NCI-H2227 treated with DMSO at 0.1 percent for 48 hours (cell line): ENCODE results near the gene P2RY6.

Source experiments
- DNase-seq: peaks from one replicate; lab custom pipeline; 2025; lab: John Stamatoyannopoulos, UW

Gene P2RY6

GRCh38 chr11:73316422-73316821 is 44.3 kb downstream of the P2RY6 start:
- DNase-seq = no peak

DNA sequence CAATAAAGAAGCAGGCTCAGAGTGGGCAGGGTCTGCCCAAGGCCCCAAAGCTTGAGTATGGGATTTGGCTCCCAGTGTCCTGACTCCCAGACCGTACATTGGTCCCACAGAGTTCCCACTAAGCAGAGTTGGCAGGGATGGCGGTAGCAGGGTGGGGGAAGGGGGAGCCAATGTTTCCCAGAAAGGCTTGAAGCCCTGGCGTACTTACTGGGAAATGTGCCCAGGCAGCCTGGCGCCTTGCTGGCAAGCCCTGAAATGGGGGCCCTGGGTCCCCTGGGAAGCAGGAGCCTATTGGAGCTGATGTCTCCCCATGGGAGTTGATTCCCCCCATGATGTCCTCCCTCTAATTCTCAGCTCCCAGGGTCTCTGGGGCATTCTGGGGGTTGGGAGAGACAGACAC is 45.2 kb downstream of the P2RY6 start:
- DNase-seq = no peak

- DNase-seq = no peak
Measured at GRCh38 chr11:73317803-73318202, 45.7 kb downstream of the P2RY6 start.

DNA sequence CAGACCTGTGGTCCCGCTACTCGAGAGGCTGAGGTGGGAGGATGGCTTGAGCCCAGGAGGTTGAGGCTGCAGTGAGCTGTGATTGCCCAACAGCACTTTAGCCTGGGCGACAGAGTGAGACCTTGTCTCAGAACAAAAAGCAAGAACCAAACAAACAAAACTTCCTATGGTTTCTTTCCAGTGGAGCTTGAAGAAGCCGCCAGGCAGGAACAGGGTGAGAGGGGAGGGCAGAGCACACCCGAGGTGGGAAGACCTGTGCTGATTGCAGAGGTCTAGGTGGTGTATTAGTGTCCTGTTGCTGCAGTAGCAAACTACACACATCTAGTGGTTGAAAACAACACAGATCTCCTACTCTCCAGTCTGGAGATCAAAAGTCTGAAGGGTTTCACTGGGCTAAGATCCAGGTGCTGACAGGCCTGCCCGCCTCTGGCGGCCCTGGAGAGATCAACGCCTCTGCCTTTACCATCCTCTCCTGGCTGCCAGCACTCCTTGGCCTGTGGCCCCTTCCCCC is 46.4 kb downstream of the P2RY6 start:
- DNase-seq = no peak

DNA sequence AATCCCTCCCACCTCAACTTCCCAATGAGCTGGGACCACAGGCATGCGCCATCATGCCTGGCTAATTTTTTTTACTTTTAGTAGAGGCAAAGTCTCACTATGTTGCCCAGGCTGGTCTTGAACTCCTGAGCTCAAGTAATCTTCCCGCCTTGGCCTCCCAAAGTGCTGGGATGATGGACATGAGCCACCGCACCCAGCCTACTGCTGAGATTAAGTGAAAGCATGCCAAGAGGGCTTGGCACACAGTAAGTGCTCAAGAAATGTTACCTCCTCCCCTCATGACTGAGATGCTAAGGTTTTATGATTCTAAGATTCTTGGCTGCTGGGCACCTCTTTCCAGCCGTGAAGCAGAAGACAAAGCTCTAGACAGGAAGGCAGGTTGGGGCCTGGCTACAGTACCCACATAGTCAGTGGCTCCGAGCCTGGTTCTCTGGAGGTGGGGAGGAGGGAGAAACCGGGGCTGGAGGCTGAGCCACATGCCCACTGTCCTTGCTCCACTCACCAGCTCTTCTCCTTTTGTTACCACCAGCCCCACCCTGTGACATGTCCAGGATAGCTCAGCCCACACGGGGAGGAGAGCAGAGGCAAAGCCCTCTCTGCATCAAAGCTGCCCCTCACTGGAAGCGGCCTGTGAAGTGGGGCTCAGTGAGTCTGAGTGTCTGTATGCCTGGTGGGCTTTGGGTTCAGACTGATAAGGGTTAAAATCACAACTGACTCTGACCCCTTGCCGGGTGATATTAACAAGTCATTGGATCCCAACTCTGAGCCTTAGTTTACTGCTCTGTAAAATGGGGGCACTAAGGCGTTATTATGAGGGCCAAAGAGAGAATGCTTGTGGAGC is 48.8 kb downstream of the P2RY6 start:
- DNase-seq = no peak

GRCh38 chr11:73321604-73322381 is 49.7 kb downstream of the P2RY6 start:
- DNase-seq = no peak

- no peak for DNase-seq
Measured at GRCh38 chr11:73322382-73323306, 50.5 kb downstream of the P2RY6 start.

DNA sequence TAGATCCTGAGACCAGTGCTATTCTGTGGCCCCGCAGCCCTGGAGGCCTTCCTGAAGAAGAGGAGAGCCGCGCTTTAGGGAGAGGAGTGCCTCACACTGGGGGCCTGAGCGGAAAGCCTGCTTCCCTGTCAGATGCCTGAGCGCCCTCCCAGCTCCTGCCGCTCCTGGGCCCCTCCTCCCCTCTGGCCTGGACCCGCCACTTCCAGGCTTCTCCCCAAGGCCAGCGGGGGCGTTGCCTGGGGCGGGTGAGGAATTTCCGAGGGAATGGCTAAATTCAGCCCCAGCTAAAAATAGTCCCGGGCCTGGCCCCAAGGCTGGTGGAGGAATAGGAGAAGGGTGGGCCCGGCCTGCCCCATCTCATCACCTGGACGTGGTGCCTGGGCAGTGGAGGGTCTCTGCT is 51.3 kb downstream of the P2RY6 start:
- DNase-seq = no peak

- no peak for DNase-seq
Measured at GRCh38 chr11:73324116-73324515, 52.0 kb downstream of the P2RY6 start.

DNA sequence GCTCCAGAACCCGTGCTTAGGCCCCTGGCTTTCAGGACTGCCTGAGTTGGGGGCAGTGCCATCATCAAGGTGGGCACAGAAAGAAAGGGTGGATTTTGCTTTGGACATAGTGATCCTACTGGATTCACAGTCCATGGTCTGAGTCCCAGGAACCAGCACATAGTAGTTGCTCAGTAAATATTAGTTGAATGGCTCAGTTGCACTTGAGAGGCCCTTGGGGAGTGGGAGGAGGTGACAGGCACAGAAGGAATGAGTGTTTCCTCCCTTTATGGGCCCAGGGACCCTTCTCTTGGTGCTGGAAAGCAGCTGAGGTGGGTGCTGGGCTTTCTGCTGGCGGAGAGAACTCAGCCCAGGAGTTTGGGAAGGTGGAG is 52.5 kb downstream of the P2RY6 start:
- DNase-seq = no peak

DNA sequence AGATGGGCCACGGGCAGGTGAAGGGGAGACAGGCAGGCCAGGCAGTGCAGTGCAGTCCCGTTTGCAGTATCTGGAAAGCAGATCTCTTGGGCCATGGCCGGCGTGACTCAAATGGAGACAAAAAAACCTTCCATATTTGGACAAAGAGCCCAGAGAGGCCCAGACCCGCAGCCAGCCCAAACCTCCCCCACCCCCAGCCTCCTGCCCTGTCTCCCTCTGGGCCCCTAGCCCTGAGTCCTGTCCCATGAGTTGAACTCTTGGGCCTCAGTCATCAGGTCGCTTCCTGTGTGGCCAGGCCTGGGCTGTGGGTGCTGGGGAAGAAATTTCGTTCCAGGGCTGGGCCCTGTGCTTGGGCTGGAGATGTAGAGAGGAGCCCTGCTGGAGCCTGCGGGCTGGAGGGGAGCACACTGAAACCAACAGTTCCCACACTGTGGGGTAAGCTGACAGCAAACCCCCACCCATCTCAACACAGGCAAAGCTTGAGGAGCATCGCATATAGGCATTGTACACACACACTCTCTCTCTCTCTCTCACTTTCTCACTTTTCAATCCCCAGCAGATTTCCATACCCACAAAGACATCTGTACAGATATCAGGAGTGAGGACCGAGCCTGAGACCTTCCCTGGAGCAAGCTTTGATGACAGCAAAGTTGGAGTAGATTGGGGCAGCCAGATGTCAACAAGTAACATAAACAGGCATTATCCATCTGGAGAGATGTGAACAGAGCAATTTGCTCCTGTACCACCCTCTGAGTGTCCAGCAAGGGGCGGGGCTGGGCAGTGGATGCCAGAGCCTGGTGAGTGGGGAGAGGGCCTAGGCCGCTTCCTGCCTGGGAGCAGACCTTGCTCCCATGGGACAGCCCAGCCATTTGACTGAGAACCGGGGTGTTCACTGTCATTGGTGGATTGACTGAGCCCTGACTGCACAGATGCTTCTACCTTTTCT is 53.2 kb downstream of the P2RY6 start:
- DNase-seq = no peak

DNA sequence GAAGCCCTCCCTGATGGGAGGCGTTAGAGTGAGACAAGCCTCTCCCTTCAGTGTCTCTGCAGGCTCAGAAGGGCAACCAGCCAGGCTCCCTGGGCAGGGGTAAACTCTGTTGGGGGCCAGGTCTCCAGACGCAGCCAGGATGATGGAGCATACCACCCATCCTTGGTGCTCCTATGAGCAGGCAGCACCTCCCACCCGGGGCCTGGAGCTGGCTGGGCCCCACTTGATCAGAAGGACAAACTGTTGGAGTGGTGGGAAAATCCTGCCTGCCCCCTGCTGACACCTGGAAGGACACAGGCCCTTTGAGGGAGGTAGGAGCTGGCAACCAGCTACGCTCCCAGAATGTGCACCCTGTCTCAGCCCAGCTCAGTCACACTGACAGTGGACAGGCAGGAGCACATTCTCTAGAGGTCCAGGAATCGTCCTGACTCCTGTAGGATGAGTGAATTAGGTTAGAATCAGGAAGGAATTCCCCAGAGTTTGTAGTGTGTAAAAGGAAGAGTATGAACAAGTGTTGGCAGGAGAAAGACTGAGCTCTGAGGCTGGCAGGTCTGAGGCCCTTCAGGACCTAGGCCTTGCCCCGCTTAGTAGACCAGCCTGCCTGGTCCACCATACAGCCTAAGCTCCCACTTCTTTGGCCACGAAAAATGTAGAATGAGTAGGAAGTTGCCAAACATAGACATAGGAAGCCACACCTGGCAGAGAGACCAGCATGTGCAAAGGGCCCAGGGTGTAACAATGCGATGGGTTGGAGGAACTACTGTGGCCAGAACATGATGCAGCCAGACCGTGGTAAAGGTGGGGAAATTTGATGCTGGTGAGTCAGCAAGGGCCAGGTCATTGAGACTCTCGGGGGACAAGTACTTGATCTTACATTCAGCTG is 55.0 kb downstream of the P2RY6 start:
- DNase-seq = no peak

DNA sequence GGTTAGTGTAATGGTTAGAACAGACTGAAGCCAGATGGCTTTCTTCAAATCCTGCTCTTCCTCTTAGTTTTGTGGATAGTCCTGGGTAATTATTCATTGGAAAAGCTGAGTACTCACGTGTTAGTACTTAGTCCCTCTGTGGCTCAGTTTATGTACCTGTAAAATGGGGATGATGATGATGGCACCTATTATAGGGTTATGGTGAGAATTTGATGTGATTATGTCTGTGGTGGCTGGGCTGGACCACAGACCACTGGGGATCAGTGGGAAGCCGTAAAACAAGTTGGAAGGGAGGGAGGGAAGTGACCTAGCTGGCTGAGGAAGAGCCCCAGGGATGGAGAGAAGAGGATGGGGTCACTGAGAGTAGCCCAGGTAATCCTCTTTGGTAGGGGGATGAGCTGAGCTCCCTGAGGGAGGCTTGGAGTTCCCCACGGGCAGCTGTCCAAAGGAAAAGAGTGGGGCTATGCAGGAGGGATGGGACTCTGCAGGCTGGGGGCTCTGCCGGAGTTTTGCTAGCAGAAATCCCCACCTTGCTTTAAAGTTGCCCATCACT is 55.8 kb downstream of the P2RY6 start:
- no peak for DNase-seq

DNA sequence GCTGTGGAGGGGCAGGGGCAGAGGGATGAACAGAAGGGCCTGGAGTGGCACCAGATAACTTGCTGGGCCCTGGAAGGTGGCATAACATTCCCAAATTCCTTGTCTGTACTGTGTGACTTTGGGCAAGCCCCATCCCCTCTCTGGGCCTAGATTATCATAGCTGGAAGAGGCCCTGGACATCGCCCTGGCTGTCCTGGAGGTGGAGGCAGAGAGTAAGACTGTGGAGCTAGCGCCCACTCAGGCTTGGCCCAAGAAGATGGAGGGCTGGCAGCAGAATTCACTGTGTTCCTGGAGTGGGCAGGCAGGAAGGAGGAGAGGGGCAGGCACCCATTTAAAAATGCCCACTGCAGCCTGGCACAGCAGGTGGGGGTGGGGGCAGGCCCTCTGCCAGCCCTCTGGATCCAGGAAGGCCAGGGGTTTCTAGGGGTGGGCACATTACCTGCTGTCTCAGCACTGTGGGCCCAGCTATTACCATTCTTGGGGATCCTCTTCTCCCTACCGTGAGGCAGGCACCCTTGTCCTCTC is 58.5 kb downstream of the P2RY6 start:
- no peak for DNase-seq

GRCh38 chr11:73331138-73331916 is 59.2 kb downstream of the P2RY6 start:
- no peak for DNase-seq

- DNase-seq = no peak
Measured at GRCh38 chr11:73333173-73333572, 61.0 kb downstream of the P2RY6 start.

- no peak for DNase-seq
Measured at GRCh38 chr11:73333640-73334383, 61.7 kb downstream of the P2RY6 start.
